ENCODE measurements around the gene OR4S1.
"Not testable (repeated sequence)": the region's sequence is repeated elsewhere in the genome, so short reads cannot be mapped to it uniquely, and the experiment has no call there.

OR4S1 gene, protein sequence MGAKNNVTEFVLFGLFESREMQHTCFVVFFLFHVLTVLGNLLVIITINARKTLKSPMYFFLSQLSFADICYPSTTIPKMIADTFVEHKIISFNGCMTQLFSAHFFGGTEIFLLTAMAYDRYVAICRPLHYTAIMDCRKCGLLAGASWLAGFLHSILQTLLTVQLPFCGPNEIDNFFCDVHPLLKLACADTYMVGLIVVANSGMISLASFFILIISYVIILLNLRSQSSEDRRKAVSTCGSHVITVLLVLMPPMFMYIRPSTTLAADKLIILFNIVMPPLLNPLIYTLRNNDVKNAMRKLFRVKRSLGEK

DNA sequence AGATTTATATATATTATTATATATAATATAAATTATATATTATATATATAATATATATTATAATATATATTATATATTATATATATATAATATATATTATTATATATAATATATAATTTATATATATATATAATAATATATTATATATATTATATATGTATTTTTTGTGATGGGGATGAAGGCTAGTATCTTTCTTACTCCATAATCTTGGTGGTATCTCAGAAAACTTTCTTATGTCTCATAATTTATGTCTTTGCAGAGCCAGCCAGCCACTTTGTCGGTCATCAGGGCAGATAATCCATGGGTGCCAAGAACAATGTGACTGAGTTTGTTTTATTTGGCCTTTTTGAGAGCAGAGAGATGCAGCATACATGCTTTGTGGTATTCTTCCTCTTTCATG is at the start of gene OR4S1:
Gene OR4S1, plus strand, starts transcription at position 301 of the 400 bp plus-strand sequence. Its CDS starts 0 bp downstream, at position 301.
- no peak for DNase-seq (ENCODE audit: low read depth)

DNA sequence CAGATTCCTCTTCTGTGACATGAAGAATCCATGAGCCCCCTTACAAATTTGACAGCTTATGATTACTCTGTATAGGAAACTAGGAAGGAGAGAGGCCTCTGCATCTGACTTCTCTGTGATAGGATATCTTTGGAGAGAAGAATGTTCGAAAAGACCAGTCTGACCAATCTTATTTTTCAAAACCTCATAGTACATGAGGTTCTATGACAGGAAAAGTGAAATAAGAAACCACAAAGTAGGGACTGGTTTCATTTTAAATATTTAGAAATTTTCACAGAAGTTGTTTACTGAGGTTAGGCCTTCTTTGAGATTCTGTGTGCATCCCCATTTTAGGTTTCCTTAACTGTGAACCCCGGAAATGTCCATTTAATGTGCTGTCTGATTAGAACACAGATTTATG is 44.4 kb upstream of the OR4S1 start:
- no peak for DNase-seq (ENCODE audit: low read depth)

DNA sequence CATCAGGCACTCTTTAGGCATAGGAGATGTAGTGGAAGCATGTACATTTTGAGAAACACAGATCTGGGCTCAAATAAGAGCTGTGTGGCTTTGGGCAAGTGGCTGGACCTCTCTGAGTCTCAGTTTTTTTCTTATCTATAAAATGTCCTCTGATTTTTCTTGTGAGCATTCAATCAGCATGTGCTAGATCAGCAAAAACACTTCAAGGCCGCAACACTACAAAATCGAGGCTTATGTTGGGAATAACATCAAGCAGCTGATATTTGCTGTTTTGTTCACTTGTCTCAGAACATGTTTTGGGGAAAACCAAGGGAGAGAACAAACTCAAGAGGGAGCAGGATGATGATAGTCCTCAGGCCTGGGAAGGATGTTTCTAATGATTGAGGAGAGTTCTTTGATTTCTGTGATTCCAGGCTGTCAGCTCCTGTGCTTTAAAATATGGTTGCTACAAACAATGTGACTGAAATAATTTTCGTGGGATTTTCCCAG is 42.6 kb upstream of the OR4S1 start, which contains the start of gene OR4X1:
Gene OR4X1, plus strand, starts transcription at position 439 of the 489 bp plus-strand sequence. Its CDS starts 0 bp downstream, at position 439.
- no peak for DNase-seq (ENCODE audit: low read depth)

DNA sequence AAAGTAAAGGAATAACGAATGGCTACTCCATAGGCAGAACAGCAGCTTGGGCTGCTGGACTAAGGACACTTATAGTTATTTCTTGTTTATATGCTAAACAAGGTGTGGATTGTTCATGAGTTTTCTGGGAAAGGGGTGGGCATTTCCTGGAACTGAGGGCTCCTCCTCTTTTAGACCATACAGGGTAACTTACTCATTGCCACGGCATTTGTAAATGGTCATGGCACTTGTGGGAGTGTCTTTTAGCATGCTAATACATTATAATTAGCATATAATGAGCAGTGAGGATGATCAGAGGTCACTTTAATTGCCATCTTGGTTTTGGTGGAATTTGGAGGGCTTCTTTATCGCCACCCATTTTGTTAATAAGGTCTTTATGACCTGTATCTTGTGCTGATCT is 35.4 kb upstream of the OR4S1 start:
- no peak for DNase-seq (ENCODE audit: low read depth)

DNA sequence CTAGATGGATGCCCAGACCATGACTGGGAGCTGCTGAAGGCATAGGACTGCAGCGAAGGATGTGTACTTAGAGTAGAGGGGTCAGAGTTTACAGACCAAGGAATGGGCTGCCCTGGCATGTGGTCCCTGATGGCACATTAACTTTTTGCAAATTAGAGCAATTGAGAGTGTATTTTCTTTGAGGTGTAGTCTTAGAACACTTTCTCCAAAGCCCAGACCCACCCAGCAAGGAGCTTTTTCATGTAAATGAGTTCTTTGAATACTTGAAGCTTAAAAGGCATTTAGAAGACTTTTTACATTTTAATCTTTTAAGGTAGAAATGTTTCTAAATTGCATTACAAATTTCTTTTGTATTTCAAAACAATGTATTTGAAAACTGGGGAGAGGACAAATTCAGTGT is 33.4 kb upstream of the OR4S1 start:
- no peak for DNase-seq (ENCODE audit: low read depth)

DNA sequence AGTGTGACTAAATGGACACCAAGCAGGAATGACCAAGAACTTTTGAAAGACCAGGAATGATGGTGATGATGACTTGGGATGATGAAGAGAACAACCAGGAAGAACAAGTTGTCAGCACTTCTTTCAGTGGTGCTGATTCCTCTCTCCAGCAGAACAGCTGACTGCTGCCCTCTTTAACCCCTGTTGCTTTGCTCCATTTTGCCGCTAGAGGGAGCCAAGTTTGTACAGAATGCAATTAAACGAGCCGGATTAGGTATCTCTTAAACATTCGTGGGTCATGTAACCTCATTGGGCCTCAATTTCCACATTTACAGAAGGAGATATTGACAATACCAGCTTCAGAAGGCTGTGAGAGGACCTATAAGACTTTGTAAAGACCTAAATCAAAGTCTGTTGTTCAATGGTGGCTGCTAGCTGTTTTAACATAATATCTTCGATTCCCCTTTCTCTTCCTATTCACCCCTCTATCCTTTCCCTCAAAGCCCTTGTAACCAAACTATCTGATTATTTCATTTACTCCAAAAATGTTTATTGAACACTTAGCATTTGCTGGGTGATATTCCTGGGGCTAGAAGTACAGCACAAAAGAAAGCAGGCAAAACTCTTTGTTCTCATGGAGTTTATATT is 1.9 kb downstream of the OR4S1 start:
- DNase-seq (ENCODE audit: low read depth) = peak; percentile 40

DNA sequence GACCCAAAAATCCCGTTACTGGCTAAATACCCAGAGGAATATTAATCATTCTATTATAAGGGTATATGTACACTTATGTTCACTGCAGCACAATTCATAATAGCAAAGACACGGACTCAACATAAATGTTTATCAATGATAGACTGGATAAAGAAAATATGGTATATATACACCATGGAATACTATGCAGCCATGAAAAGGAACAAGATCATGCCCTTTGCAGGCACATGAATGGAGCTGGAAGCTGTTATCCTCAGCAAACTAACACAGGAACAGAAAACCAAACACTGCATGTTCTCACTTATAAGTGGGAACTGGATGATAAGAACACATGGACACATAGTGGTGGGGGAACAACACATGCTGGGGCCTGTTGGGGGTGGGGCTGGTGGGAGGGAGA is 7.6 kb downstream of the OR4S1 start:
- not testable (repeated sequence) for DNase-seq (ENCODE audit: low read depth)

DNA sequence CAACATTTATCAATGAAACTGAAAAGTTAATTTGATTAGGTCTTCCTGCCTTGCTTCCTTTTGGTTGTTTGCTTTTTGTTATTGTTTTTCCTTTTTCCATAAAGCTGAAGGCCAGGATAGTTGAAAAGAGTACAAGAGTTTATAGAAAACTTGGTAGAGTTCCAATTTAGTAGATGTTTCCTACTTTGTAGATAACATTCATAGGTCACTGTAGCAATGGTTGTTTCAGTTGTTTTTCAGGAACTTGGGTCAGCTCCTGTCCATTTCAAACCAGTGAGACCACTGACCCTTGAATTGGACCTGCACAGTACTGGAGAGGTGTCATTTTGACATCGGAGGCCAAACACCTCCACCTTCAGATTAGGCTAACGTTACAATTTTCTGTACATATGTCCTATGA is 13.8 kb downstream of the OR4S1 start:
- DNase-seq (ENCODE audit: low read depth) = not testable (repeated sequence)

DNA sequence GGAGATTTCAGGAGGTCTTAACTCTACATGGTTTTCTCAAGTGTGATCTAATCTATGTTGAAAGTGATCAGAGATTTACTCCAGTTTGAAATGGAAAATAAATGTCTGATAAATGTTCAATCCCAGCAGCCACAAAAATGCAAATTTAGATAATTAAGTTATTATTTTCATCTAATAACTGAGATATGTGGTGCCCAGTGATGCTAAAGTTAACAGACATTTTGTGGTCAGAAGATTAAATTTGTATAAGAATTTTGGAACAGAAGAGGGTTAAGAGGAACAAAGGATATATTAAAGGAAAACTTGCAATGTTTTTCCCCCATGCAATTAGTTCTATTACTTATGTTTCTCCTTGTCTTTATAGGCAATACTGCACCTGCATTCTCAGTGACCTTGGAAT is 18.6 kb downstream of the OR4S1 start, which contains the start of gene OR4C3:
Gene OR4C3, plus strand, starts transcription at position 301 of the 400 bp plus-strand sequence. CDS start 102 bp downstream, outside the sequence.
- not testable (repeated sequence) for DNase-seq (ENCODE audit: low read depth)

DNA sequence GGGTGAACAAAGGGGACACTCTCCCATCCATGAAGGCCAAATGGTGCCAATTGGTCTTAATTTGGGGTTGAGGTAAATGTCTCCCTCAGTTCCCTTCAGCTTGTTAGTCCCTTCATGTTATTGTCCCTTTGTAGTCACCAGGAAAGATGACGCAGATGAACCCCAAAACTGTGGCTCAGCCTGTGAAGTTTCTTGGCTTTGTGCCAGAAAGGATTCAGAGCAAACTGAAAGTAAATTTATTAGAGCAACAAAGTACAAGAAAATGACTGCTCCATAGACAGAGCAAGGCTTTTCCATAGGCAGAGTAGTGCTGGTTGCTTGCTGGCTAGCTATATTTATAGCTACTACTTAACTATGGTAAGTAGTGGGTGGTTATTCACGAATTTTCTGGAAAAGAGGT is 35.4 kb downstream of the OR4S1 start:
- DNase-seq (ENCODE audit: low read depth) = no peak

DNA sequence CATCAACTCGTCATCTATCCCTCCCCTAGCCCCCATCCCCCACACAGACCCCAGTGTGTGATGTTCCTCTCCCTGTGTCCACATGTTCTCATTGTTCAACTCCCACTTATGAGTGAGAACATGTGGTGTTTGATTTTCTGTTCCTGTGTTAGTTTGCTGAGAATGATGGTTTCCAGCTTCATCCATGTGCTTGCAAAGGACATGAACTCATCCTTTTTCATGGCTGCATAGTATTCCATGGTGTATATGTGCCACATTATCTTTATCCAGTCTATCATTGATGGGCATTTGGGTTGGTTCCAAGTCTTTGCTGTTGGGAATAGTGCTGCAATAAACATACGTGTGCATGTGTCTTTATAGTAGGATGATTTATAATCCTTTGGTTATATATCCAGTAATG is 36.5 kb downstream of the OR4S1 start:
- DNase-seq (ENCODE audit: low read depth) = not testable (repeated sequence)

DNA sequence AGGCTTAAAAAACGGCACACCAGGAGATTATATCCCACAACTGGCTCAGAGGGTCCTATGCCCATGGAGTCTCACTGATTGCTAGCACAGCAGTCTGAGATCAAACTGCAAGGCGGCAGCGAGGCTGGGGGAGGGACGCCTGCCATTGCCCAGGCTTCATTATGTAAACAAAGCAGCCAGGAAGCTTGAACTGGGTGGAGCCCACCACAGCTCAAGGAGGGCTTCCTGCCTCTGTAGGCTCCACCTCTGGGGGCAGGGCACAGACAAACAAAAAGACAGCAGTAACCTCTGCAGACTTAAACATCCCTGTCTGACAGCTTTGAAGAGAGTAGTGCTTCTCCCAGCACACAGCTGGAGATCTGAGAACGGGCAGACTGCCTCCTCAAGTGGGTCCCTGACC is 40.3 kb downstream of the OR4S1 start:
- not testable (repeated sequence) for DNase-seq (ENCODE audit: low read depth)

DNA sequence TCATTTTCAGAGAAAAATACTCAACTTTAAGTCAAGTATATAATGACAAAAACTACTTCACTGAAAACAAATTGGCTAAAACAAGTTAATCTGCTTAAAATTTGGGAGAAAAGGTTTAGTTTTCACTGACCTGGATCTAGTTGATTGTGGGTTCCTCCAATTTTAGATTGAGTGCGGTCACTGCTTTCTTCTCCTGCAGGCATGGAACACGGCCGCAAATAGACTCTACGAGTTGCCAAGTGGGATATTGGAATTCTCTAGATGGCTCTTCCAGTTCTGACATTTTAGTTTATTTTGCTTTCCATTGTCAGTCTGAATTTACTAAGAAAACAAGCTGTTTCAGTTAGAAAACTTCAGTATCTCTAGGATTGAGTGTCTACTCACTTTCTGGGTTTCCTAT is 48.0 kb downstream of the OR4S1 start:
- DNase-seq (ENCODE audit: low read depth) = no peak

DNA sequence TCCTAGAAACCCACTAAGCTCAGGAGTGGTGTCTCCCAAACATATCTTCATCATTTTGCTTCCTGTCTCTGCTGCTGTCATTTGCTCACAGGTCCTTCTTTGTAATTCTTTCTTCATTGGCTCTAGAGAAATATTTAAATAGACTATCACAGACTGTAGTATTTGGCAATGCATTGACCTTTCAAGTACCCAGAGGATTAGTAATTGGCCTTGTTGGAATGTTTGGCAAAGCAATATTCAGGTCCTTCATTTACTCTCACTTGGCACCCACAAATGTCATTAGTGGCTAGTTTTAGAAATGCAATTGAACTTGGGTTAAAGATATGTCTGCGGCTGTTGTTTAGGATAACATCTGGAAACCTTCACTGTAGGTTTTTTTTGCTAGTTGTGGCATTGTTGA is 48.7 kb downstream of the OR4S1 start:
- DNase-seq (ENCODE audit: low read depth) = no peak

All from activated T-cell treated with anti-CD3 and anti-CD28 coated beads for 48 hours (primary cell).